GM19328 (cell line): ENCODE measurements around the gene TPD52L1.
A peak's percentile ranks its signal among the peaks of the same experiment; 100 is the strongest.
"Not testable (repeated sequence)": the region's sequence is repeated elsewhere in the genome, so short reads cannot be mapped to it uniquely, and the experiment has no call there.

ENCODE experiments used
- ATAC-seq: cut with Tn5 transposase; IDR thresholded peaks from one replicate; pipeline ENCODE4 v1.9.1; 2021; ENCODE audit warnings: mild to moderate bottlenecking, moderate library complexity; ENCODE audit not compliant: unreplicated experiment

The TPD52L1 gene, protein sequence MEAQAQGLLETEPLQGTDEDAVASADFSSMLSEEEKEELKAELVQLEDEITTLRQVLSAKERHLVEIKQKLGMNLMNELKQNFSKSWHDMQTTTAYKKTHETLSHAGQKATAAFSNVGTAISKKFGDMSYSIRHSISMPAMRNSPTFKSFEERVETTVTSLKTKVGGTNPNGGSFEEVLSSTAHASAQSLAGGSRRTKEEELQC

GRCh38 chr6:125153391-125154117, at the start of gene TPD52L1:
Gene TPD52L1, plus strand, starts transcription at chr6:125153773. Its CDS starts 179 bp downstream, at chr6:125153952.
- peak; percentile 95 for ATAC-seq

GRCh38 chr6:125104425-125104824, 49.1 kb upstream of the TPD52L1 start:
- ATAC-seq = no peak

GRCh38 chr6:125107048-125107447, 46.5 kb upstream of the TPD52L1 start:
- no peak for ATAC-seq

DNA sequence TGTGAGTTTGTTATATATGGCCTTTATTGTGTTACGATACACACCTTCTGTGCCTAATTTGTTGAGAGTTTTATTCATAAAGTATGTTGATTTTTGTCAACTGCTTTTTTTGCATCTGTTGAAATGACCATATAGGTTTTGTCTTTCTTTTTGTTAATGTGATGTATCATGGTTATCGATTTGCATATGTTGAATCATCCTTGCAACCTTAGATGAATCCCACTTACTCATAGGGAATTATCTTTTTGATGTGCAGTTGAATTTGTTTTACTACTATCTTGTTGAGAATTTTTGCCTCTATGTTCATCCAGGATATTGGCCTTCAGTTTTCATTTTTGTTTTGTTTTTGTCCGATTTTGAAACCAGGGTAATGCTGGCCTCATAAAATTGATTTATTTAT, 45.7 kb upstream of the TPD52L1 start:
- no peak for ATAC-seq

DNA sequence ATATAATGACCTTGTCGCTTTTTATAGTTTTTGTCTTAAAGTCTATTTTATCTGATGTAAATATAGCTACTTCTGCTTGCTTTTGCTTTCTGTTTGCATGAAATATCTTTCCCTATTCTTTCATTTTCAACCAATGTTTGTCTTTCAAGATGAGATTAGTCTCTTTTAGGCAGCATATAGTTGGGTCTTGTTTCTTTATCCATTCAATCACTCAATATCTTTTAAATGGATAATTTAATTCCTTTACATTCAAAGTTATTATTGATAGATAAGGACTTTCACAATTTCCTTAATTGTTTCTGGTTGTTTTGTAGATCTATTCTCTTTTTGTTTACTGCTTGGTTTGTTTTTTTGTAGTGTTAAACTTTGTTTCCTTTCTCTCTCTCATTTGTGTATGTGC, 43.5 kb upstream of the TPD52L1 start:
- no peak for ATAC-seq

- no peak for ATAC-seq
Measured at GRCh38 chr6:125111219-125111983, 42.2 kb upstream of the TPD52L1 start.

DNA sequence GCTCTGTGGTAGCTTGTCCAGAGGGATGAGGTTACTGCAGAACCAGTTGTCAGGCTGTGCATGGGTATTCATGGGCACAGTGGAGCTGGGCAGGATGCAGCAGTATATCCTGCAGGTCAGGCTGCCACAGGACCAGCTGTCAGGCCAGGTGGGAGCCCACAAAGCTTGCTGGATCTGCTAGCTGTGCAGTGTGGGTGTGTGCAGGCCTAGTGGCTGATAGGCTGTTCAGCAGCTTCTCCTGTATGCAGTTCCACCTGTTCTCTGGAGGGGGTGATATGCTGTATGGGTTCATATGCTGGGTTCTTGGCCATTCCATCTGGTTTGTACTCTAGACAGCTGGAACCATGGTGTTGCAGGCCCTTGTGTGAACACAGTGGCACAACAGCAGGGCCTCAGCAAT, 40.6 kb upstream of the TPD52L1 start:
- ATAC-seq = no peak

- no peak for ATAC-seq
Measured at GRCh38 chr6:125114248-125114858, 39.2 kb upstream of the TPD52L1 start.

- no peak for ATAC-seq
Measured at GRCh38 chr6:125116170-125116569, 37.4 kb upstream of the TPD52L1 start.

- no peak for ATAC-seq
Measured at GRCh38 chr6:125116710-125117109, 36.9 kb upstream of the TPD52L1 start.

- no peak for ATAC-seq
Measured at GRCh38 chr6:125117818-125118217, 35.8 kb upstream of the TPD52L1 start.

DNA sequence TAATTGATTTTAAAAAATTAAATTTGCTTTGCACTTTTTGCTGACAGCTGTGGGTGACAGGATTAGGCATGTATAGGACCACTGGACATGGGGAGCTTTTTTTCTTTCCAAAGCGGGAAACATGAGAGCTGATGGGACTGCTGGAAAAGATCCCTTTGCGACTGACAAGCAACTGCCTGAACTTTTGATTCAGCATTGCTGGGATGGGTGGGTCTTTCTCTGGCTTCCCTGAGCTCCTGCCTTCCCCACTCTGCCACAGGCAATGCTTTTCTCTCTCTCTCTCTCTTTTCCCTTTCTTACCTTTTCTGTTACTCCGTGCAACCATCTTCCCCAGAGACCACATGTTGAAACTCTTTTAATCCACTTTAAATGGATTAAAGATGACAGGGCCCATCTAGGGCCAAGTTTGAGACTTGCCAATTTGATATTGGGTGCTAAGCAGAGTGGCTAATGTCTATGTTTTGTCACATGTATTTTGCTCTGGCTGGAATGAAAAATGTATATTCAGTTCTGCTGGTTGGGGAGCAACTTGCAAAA, 33.5 kb upstream of the TPD52L1 start:
- no peak for ATAC-seq

- ATAC-seq = no peak
Measured at GRCh38 chr6:125121894-125122293, 31.7 kb upstream of the TPD52L1 start.

DNA sequence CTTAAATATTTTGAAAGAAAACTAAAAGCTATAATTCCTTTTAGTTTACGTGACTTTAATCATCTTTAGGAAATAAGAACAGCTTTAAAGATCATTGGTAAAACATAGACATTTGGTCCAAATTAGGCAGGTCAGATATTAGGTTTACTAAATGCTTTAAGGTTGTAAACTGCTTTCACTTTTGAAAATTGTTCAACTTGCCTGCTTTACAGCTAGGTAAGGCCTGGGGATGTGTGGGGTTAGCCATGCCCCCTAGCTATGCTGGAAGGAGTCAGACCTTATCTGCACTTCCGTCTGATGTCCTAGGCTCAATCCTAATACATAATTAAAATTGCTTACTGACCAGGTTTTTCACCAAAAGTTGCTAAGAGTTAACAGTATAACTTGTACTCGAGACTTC, 30.5 kb upstream of the TPD52L1 start:
- ATAC-seq = no peak

DNA sequence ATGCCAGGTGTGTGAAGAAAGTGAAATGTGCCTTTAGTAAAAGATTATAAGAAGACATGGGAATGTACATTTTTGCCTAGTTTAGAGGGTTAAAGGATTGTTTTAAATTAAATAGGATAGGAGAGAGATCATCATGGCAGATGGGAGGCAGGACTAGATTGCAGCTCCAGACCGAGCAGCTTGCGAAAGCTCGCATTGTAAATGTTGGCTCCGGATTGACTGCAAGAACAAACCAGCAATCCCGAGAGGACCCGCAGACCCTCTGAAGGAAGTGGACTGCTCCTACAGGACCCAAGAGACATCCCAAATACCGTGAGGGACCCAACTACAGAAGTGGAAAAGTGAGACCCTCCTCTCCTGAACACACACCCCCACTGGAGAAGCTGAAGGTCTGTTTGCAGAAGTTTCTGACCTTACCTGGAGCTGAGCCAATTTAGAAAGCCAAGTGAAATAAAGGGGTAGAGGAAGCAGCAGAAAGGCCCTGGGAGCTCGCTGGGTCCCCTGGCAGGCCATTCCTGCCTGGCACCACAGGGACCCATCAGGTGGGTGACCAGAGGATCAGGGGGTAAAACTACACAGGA, 30.0 kb upstream of the TPD52L1 start:
- ATAC-seq = no peak

DNA sequence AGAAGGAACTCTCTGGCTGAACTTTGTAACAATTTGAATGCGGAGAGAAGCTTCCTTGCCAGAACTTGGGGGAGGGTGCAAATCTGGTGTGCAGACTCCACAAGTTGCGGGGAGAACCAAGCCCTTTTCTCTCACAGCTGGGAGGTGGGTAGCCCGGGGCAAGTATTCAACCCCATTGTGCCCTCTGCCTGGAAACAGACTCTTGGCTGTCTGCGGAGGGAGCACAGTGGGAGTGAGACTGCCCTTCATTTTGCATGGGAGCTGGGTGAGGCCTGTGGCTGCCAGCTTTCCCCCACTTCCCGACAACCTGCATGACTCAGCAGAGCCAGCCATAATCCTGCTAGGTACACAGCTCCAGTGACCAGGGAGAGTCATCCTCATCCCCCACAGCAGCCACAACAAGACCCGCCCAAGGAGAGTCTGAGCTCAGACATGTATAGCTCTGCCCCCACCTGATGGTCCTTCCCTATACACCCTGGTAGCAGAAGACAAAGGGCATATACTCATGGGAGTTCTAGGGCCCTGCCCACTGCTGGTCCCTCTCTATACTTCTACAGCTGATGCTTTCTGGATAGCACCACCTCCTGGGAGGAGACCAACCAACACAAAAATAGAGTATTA, 29.4 kb upstream of the TPD52L1 start:
- ATAC-seq = no peak

GRCh38 chr6:125125856-125126255, 27.7 kb upstream of the TPD52L1 start:
- ATAC-seq = not testable (repeated sequence)

DNA sequence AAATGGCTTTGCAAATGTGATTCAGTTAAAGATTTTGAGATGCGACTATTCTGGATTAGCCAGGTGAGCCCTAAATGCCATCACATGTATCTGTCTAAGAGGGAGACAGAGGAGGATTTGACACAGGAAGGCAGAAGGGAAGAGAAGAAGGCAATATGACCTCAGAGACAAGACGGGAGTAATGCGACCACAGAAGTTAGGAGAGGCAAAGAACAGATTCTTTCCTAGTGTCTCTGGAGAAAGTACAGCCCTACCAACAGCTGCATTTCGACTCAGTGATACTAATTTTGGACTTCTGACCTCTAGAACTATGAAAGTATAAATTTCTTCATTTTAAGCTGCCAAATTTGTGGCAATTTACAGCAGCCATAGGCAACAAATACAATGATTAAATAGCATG, 24.2 kb upstream of the TPD52L1 start:
- ATAC-seq = no peak

- no peak for ATAC-seq
Measured at GRCh38 chr6:125132058-125132457, 21.5 kb upstream of the TPD52L1 start.

GRCh38 chr6:125136378-125136777, 17.2 kb upstream of the TPD52L1 start:
- ATAC-seq = no peak
